Karpas-422 (cell line): ENCODE results near the gene TNS1. TPM values are rescaled to one million over a fixed set of nuclear protein-coding genes. Genes with fewer than 3 reads are reported as not detected.

ENCODE experiments used
- DNase-seq: peaks from one replicate; pipeline ENCODE4 v3.0.0-alpha.2; 2015
- H2AFZ ChIP-seq: fragments of 200-600 bp; sonication (generic); 2 replicates; pipeline ENCODE4 v1.6.1; 2014; ENCODE audit warnings: antibody characterized with exemption, low read length, mixed read lengths
- H3K27ac ChIP-seq: fragments of 200-600 bp; sonication (generic); 2 replicates; pipeline ENCODE4 v1.5.1; 2014; ENCODE audit warnings: mild to moderate bottlenecking, low read length, moderate library complexity
- H3K27me3 ChIP-seq: fragments of 200-600 bp; sonication (generic); 2 replicates; pipeline ENCODE4 v1.6.1; 2014; ENCODE audit warnings: low read length, mixed read lengths
- H3K36me3 ChIP-seq: fragments of 200-600 bp; sonication (generic); 2 replicates; pipeline ENCODE4 v1.6.1; 2014; ENCODE audit warnings: low read length, mixed read lengths; ENCODE audit not compliant: insufficient read depth
- H3K4me1 ChIP-seq: fragments of 200-600 bp; sonication (generic); 2 replicates; pipeline ENCODE4 v1.6.1; 2014; ENCODE audit warnings: mild to moderate bottlenecking, low read length, mixed read lengths
- H3K4me2 ChIP-seq: fragments of 200-600 bp; sonication (generic); 2 replicates; pipeline ENCODE4 v1.6.1; 2014; ENCODE audit warnings: low read length, low read depth, mild to moderate bottlenecking; ENCODE audit not compliant: poor library complexity, severe bottlenecking
- H3K4me3 ChIP-seq: fragments of 200-600 bp; sonication (generic); 2 replicates; pipeline ENCODE4 v1.5.1; 2014; ENCODE audit warnings: mild to moderate bottlenecking, antibody characterized with exemption, low read length, mixed read lengths
- H3K79me2 ChIP-seq: fragments of 200-600 bp; sonication (generic); 2 replicates; pipeline ENCODE4 v1.6.1; 2014; ENCODE audit warnings: mild to moderate bottlenecking, low read length, mixed read lengths
- H3K9ac ChIP-seq: fragments of 200-600 bp; sonication (generic); 2 replicates; pipeline ENCODE4 v1.6.0; 2014; ENCODE audit warnings: low read length
- H3K9me2 ChIP-seq: fragments of 200-600 bp; sonication (generic), shearing (Covaris generic); replicated peaks from 2 replicates; pipeline ENCODE4 v1.6.0; 2014; ENCODE audit warnings: mild to moderate bottlenecking, low read length, moderate library complexity; ENCODE audit not compliant: insufficient read depth
- H3K9me3 ChIP-seq: fragments of 300-700, 200-600 bp; sonication (generic); 2 replicates; pipeline ENCODE4 v1.6.1; 2014; ENCODE audit warnings: low read length, mixed read lengths
- H4K20me1 ChIP-seq: fragments of 200-600 bp; sonication (generic); 2 replicates; pipeline ENCODE4 v1.6.1; 2014; ENCODE audit warnings: mild to moderate bottlenecking, antibody characterized with exemption, low read length, low read depth; ENCODE audit not compliant: insufficient read depth
- total RNA-seq: library from RNA; depleted of rRNA; stranded (reverse); fragments of >200 nt; shearing (Covaris generic); gene quantifications from 2 replicates; pipeline ENCODE4 v1.2.3, GENCODE V29; 2014; ENCODE audit warnings: low replicate concordance

Gene TNS1
- total RNA-seq, 1 experiment from 2014 or later = 1.7 TPM

GRCh38 chr2:217798743-217799562, 203.8 kb downstream of the TNS1 start:
- Histone ChIP-seq H3K9me2 (no peaks in the 10 kb centered on the region), H3K79me2 (no peaks in the 10 kb centered on the region), H3K4me2 (no peak overlapping the region), H3K9me3 (no peaks in the 10 kb centered on the region), H3K4me1 (no peaks in the 10 kb centered on the region), H3K4me3 (no peak overlapping the region), H3K27ac (no peak overlapping the region), H4K20me1 (no peaks in the 10 kb centered on the region), H2AFZ (no peak overlapping the region), H3K9ac (no peak overlapping the region), H3K36me3 (no peaks in the 10 kb centered on the region), H3K27me3 (no peaks in the 10 kb centered on the region)
- no peak for DNase-seq

DNA sequence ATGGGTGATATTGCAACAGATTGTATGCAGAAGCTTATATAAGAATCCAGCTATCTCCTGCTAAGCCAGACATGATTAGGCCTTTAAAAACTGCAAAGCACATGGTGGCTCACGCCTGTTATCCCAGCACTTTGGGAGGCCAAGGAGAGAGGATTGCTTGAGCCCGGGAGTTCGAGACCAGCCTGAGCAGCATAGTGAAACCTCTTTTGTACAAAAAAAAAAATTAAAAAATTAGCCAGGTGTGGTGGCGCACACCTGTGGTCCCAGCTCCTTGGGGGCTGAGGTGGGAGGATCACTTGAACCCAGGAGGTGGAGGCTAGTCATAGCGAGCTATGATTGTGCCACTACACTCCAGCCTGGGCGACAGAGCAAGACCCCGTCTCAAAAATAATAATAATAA, 204.6 kb downstream of the TNS1 start:
- DNase-seq = no peak

GRCh38 chr2:217797661-217798069, 205.1 kb downstream of the TNS1 start:
- H3K9me3 ChIP-seq = no peaks in the 10 kb centered on the region
- no peaks in the 10 kb centered on the region for H3K79me2 ChIP-seq
- H3K36me3 ChIP-seq = no peaks in the 10 kb centered on the region
- no peak overlapping the region for H3K4me2 ChIP-seq
- no peak overlapping the region for H3K27ac ChIP-seq
- H3K27me3 ChIP-seq = no peaks in the 10 kb centered on the region
- H3K9ac ChIP-seq = no peak overlapping the region
- H4K20me1 ChIP-seq = no peaks in the 10 kb centered on the region
- no peaks in the 10 kb centered on the region for H3K9me2 ChIP-seq
- no peak for DNase-seq
- H2AFZ ChIP-seq = no peak overlapping the region
- no peak overlapping the region for H3K4me3 ChIP-seq
- H3K4me1 ChIP-seq = no peaks in the 10 kb centered on the region

More for the DNA sequence above, 204.6 kb downstream of the TNS1 start:
- no peak overlapping the region for H3K4me2 ChIP-seq
- no peak overlapping the region for H2AFZ ChIP-seq
- H3K27ac ChIP-seq = no peak overlapping the region
- H3K4me1 ChIP-seq = no peaks in the 10 kb centered on the region
- no peaks in the 10 kb centered on the region for H3K27me3 ChIP-seq
- no peak overlapping the region for H3K4me3 ChIP-seq
- no peak overlapping the region for H3K9ac ChIP-seq
- no peaks in the 10 kb centered on the region for H3K9me2 ChIP-seq
- H3K79me2 ChIP-seq = no peaks in the 10 kb centered on the region
- no peaks in the 10 kb centered on the region for H3K9me3 ChIP-seq
- no peaks in the 10 kb centered on the region for H4K20me1 ChIP-seq
- no peaks in the 10 kb centered on the region for H3K36me3 ChIP-seq

DNA sequence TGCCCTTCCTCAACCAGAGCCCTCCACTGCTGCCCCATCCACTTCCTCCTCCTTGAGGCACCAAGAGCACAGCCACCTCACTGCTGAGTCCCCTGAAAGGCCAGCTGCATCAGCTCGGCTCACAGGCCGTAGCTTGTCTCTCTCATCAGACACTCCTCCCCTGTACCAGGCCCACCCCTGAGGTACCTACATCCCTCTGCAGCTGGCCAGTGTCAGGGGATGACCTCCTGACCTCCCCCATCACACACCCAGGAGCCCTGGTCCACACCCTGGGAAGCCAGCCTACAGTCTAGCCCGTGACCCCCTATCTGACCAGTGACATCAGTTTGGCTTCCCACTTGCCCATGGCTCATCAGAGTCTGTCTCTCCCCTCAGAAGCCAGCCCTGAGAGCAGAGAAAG, 205.6 kb downstream of the TNS1 start:
- no peaks in the 10 kb centered on the region for H4K20me1 ChIP-seq
- no peak overlapping the region for H3K4me2 ChIP-seq
- no peaks in the 10 kb centered on the region for H3K9me3 ChIP-seq
- no peak for DNase-seq
- H3K79me2 ChIP-seq = no peaks in the 10 kb centered on the region
- H3K27ac ChIP-seq = no peak overlapping the region
- no peak overlapping the region for H2AFZ ChIP-seq
- H3K36me3 ChIP-seq = no peaks in the 10 kb centered on the region
- no peaks in the 10 kb centered on the region for H3K4me1 ChIP-seq
- H3K27me3 ChIP-seq = no peaks in the 10 kb centered on the region
- H3K4me3 ChIP-seq = no peak overlapping the region
- H3K9me2 ChIP-seq = no peaks in the 10 kb centered on the region
- H3K9ac ChIP-seq = no peak overlapping the region

DNA sequence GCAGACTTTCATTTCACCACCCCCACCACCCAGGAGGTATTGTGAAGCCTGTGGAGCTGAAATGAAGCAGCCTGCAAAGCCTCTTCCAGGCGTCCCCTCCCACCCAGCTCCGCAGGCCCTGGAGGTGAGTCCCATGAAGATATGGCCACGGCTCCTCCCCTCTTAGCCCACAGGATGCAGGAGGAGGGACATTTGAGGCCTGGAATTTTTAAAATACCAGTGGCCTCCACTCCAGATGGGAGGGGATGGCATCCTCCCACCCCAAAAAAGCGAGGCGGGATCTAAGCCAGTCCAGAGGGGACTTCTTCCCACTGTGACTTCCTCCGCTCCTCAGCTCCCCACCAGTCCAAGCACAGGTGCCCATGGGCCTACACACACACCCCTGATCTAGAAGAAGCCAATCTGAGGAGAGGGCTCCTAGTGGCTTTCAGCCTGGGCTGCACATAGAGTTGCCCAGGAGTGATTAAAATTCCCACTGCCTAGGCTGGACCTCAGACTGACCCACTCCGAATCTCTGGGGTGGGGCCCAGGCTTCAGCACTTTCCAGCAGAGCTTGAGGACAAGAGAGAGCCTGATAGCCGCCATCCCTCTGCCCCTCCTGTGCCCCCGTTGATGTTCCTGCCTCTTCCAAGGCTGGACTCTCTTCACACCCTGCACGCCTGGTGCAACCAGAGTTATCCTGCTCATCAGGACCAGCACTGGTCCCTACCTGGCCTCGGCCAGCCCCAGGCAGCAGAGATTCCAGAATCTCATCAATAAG, 206.9 kb downstream of the TNS1 start:
- no peaks in the 10 kb centered on the region for H3K9me2 ChIP-seq
- H3K4me3 ChIP-seq = no peak overlapping the region
- no peaks in the 10 kb centered on the region for H3K4me1 ChIP-seq
- no peak overlapping the region for H3K4me2 ChIP-seq
- no peaks in the 10 kb centered on the region for H3K79me2 ChIP-seq
- no peak overlapping the region for H2AFZ ChIP-seq
- no peaks in the 10 kb centered on the region for H3K27me3 ChIP-seq
- no peak overlapping the region for H3K27ac ChIP-seq
- no peak overlapping the region for H3K9ac ChIP-seq
- no peak for DNase-seq
- H3K9me3 ChIP-seq = no peaks in the 10 kb centered on the region
- H4K20me1 ChIP-seq = no peaks in the 10 kb centered on the region
- H3K36me3 ChIP-seq = no peaks in the 10 kb centered on the region

GRCh38 chr2:217795067-217795466, 207.7 kb downstream of the TNS1 start:
- H3K9ac ChIP-seq = no peak overlapping the region
- no peak overlapping the region for H3K4me2 ChIP-seq

DNA sequence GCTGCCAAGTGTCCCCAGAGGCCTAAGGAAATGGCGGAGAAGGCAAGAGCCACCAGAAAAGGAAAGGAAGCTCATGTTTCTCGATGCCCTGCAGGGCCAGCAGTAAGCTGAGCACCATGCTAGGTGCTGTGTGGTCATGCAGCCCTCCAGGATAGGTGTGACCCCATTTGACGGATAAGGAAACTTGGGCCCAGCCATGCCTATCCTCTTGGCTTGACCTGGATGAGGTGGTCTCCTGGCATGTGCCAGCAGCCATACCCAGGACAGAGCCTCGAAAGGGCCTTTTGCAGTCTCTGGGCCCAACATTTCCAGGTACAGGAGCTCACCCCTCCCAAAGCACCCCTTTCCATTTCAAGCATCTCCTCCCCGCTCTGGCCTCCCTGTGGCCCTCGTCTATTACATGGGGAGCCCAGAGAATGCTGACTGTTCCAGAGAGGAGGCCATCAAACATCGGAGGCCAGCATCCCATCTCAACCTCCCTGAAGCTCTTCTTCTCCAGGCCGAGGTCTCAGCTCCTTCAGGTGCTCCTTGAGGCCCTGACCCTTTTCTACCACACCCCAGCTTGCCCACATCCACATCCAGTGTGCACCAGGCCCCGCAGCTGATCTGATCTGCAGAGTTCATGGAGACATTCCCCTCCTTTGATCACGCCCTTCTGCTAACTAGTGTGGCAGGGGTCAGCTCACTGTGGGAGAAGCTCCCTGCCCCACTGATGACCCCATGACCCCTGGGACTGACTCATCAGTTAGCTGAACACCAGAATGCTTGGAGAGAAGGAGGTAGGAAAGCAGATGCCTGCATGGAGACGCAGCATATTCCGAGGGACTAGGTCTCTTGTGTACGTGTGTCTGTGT, 208.4 kb downstream of the TNS1 start:
- Histone ChIP-seq H4K20me1 (no peaks in the 10 kb centered on the region), H3K36me3 (no peaks in the 10 kb centered on the region), H3K4me1 (peaks cover 11% of the 10 kb centered on the region), H3K9me3 (no peaks in the 10 kb centered on the region), H2AFZ (no peak overlapping the region), H3K9ac (no peak overlapping the region), H3K79me2 (no peaks in the 10 kb centered on the region), H3K27me3 (no peaks in the 10 kb centered on the region), H3K27ac (no peak overlapping the region), H3K4me2 (no peak overlapping the region), H3K9me2 (no peaks in the 10 kb centered on the region), H3K4me3 (no peak overlapping the region)
- no peak for DNase-seq

More at GRCh38 chr2:217795067-217795466, 207.7 kb downstream of the TNS1 start:
- Histone ChIP-seq H3K79me2 (no peaks in the 10 kb centered on the region), H3K27me3 (no peaks in the 10 kb centered on the region), H3K27ac (no peak overlapping the region), H3K9me2 (no peaks in the 10 kb centered on the region), H3K9me3 (no peaks in the 10 kb centered on the region), H3K4me3 (no peak overlapping the region), H3K36me3 (no peaks in the 10 kb centered on the region), H3K4me1 (peaks cover 4% of the 10 kb centered on the region), H4K20me1 (no peaks in the 10 kb centered on the region), H2AFZ (no peak overlapping the region)
- no peak for DNase-seq
